Ammon's horn (tissue), 1 donor: ENCODE data around the gene WDR27.
"Not testable (repeated sequence)": the region's sequence is repeated elsewhere in the genome, so short reads cannot be mapped to it uniquely, and the experiment has no call there.

Experiments used
- DNase-seq: peaks from one replicate; pipeline ENCODE4 v3.0.0-alpha.2; 2016; ENCODE audit warnings: low spot score

WDR27 gene

GRCh38 chr6:169639653-169640278 is 62.1 kb downstream of the WDR27 start:
- DNase-seq = no peak

GRCh38 chr6:169638915-169639314 is 62.9 kb downstream of the WDR27 start:
- no peak for DNase-seq

GRCh38 chr6:169638388-169638787 is 63.4 kb downstream of the WDR27 start:
- no peak for DNase-seq

- no peak for DNase-seq
Observed at GRCh38 chr6:169635345-169635744, 66.5 kb downstream of the WDR27 start.

- DNase-seq = no peak
Observed at GRCh38 chr6:169632841-169633240, 69.0 kb downstream of the WDR27 start.

GRCh38 chr6:169629256-169629655 is 72.6 kb downstream of the WDR27 start:
- DNase-seq = no peak

GRCh38 chr6:169627736-169628607 is 73.9 kb downstream of the WDR27 start:
- no peak for DNase-seq

- no peak for DNase-seq
Observed at GRCh38 chr6:169626649-169627048, 75.2 kb downstream of the WDR27 start.

- DNase-seq = no peak
Observed at GRCh38 chr6:169626169-169626568, 75.7 kb downstream of the WDR27 start.

GRCh38 chr6:169625376-169625775 is 76.5 kb downstream of the WDR27 start:
- DNase-seq = no peak

GRCh38 chr6:169624785-169625184 is 77.0 kb downstream of the WDR27 start:
- DNase-seq = no peak

- DNase-seq = no peak
Observed at GRCh38 chr6:169623975-169624374, 77.9 kb downstream of the WDR27 start.

- no peak for DNase-seq
Observed at GRCh38 chr6:169623343-169623742, 78.5 kb downstream of the WDR27 start.

- DNase-seq = no peak
Observed at GRCh38 chr6:169622618-169623017, 79.2 kb downstream of the WDR27 start.

- no peak for DNase-seq
Observed at GRCh38 chr6:169621311-169621710, 80.5 kb downstream of the WDR27 start.

GRCh38 chr6:169620171-169621130 is 81.4 kb downstream of the WDR27 start:
- DNase-seq = no peak

- no peak for DNase-seq
Observed at GRCh38 chr6:169619650-169620049, 82.2 kb downstream of the WDR27 start.

- no peak for DNase-seq
Observed at GRCh38 chr6:169618526-169619490, 83.0 kb downstream of the WDR27 start.

- no peak for DNase-seq
Observed at GRCh38 chr6:169617562-169617961, 84.3 kb downstream of the WDR27 start.

- DNase-seq = not testable (repeated sequence)
Observed at GRCh38 chr6:169608609-169609008, 93.2 kb downstream of the WDR27 start.

- DNase-seq = no peak
Observed at GRCh38 chr6:169604076-169604475, 97.8 kb downstream of the WDR27 start.
